CD4-positive, alpha-beta T cell treated with Interleukin-21 for 1 hour (primary cell): ENCODE results near the gene PROSER3.

Source experiments
- DNase-seq: peaks from one replicate; pipeline ENCODE4 v3.0.0-alpha.2; 2020

Gene PROSER3

GRCh38 chr19:35779033-35779432, 21.1 kb downstream of the PROSER3 start:
- no peak for DNase-seq

- DNase-seq, result no peak
Measured at GRCh38 chr19:35780058-35780457, 22.1 kb downstream of the PROSER3 start.

GRCh38 chr19:35780717-35781116, 22.7 kb downstream of the PROSER3 start:
- no peak for DNase-seq

- no peak for DNase-seq
Measured at GRCh38 chr19:35781650-35782049, 23.7 kb downstream of the PROSER3 start.

GRCh38 chr19:35782589-35782988, 24.6 kb downstream of the PROSER3 start:
- DNase-seq, result no peak

GRCh38 chr19:35783469-35784434, 25.8 kb downstream of the PROSER3 start:
- DNase-seq, result no peak

- no peak for DNase-seq
Measured at GRCh38 chr19:35784503-35785338, 26.7 kb downstream of the PROSER3 start.

- DNase-seq, result no peak
Measured at GRCh38 chr19:35785339-35785627, 27.3 kb downstream of the PROSER3 start.

- no peak for DNase-seq
Measured at GRCh38 chr19:35786299-35787160, 28.6 kb downstream of the PROSER3 start.

GRCh38 chr19:35787227-35787799, 29.3 kb downstream of the PROSER3 start:
- no peak for DNase-seq

GRCh38 chr19:35788205-35788960, 30.4 kb downstream of the PROSER3 start:
- DNase-seq, result no peak

- no peak for DNase-seq
Measured at GRCh38 chr19:35789195-35789977, 31.4 kb downstream of the PROSER3 start.

- no peak for DNase-seq
Measured at GRCh38 chr19:35789978-35790944, 32.3 kb downstream of the PROSER3 start.

GRCh38 chr19:35790981-35791813, 33.2 kb downstream of the PROSER3 start:
- peak; percentile 5 for DNase-seq

- no peak for DNase-seq
Measured at GRCh38 chr19:35791814-35792279, 33.9 kb downstream of the PROSER3 start.

- no peak for DNase-seq
Measured at GRCh38 chr19:35792312-35792711, 34.3 kb downstream of the PROSER3 start.

- no peak for DNase-seq
Measured at GRCh38 chr19:35792888-35793287, 34.9 kb downstream of the PROSER3 start.

- DNase-seq, result no peak
Measured at GRCh38 chr19:35793381-35794165, 35.6 kb downstream of the PROSER3 start.
